ENCODE data around the gene CARD8.
"Not testable (repeated sequence)": the region's sequence is repeated elsewhere in the genome, so short reads cannot be mapped to it uniquely, and the experiment has no call there.

Gene CARD8

GRCh38 chr19:48258992-48259391 lies 3.3 kb upstream of the CARD8 start:
- not testable (repeated sequence) for DNase-seq (ENCODE audit: low spot score)

- peak; percentile 76 for DNase-seq (ENCODE audit: low spot score)
Measured at GRCh38 chr19:48258350-48258749, 2.6 kb upstream of the CARD8 start.

GRCh38 chr19:48254529-48254970 lies 1.2 kb downstream of the CARD8 start:
- DNase-seq (ENCODE audit: low spot score) = no peak

GRCh38 chr19:48253999-48254398 lies 1.7 kb downstream of the CARD8 start:
- DNase-seq (ENCODE audit: low spot score) = no peak

- no peak for DNase-seq (ENCODE audit: low spot score)
Measured at GRCh38 chr19:48252609-48253008, 3.1 kb downstream of the CARD8 start.

- no peak for DNase-seq (ENCODE audit: low spot score)
Measured at GRCh38 chr19:48250290-48251025, 5.3 kb downstream of the CARD8 start.

GRCh38 chr19:48249502-48250014 lies 6.2 kb downstream of the CARD8 start:
- peak; percentile 89 for DNase-seq (ENCODE audit: low spot score)

GRCh38 chr19:48248081-48248833 lies 7.5 kb downstream of the CARD8 start:
- DNase-seq (ENCODE audit: low spot score) = peak; percentile 58

- DNase-seq (ENCODE audit: low spot score) = no peak
Measured at GRCh38 chr19:48247212-48247611, 8.5 kb downstream of the CARD8 start.

GRCh38 chr19:48246101-48246500 lies 9.6 kb downstream of the CARD8 start:
- DNase-seq (ENCODE audit: low spot score) = no peak

- DNase-seq (ENCODE audit: low spot score) = peak; percentile 72
Measured at GRCh38 chr19:48244281-48244680, 11.4 kb downstream of the CARD8 start.

GRCh38 chr19:48241771-48242170 lies 13.9 kb downstream of the CARD8 start:
- DNase-seq (ENCODE audit: low spot score) = peak; percentile 27

GRCh38 chr19:48239582-48240141 lies 16.1 kb downstream of the CARD8 start:
- DNase-seq (ENCODE audit: low spot score) = no peak

- DNase-seq (ENCODE audit: low spot score) = no peak
Measured at GRCh38 chr19:48239120-48239519, 16.6 kb downstream of the CARD8 start.

GRCh38 chr19:48237057-48237456 lies 18.7 kb downstream of the CARD8 start:
- no peak for DNase-seq (ENCODE audit: low spot score)

GRCh38 chr19:48230555-48231129 lies 25.1 kb downstream of the CARD8 start:
- DNase-seq (ENCODE audit: low spot score) = peak; percentile 36

GRCh38 chr19:48221628-48222027 lies 34.1 kb downstream of the CARD8 start:
- DNase-seq (ENCODE audit: low spot score) = no peak

- not testable (repeated sequence) for DNase-seq (ENCODE audit: low spot score)
Measured at GRCh38 chr19:48220784-48221183, 34.9 kb downstream of the CARD8 start.

GRCh38 chr19:48218997-48219396 lies 36.7 kb downstream of the CARD8 start:
- DNase-seq (ENCODE audit: low spot score) = no peak

GRCh38 chr19:48216933-48217332 lies 38.8 kb downstream of the CARD8 start:
- no peak for DNase-seq (ENCODE audit: low spot score)

GRCh38 chr19:48213959-48214358 lies 41.8 kb downstream of the CARD8 start:
- no peak for DNase-seq (ENCODE audit: low spot score)

GRCh38 chr19:48210005-48210404 lies 45.7 kb downstream of the CARD8 start:
- no peak for DNase-seq (ENCODE audit: low spot score)

All from activated CD4-positive, alpha-beta T cell treated with anti-CD3 and anti-CD28 coated beads, Interleukin-2, Interleukin-4, amounts not matched to agents 100 ng/mL and 50 ng/mL, durations not matched to agents 16 hours and 8 hours (primary cell).